SK-N-MC (cell line): Measurements from ENCODE around the gene RPAP2.

Experiments used
- EZH2 ChIP-seq: fragments of 200-600 bp; sonication (generic); IDR thresholded peaks from one replicate; pipeline ENCODE4 v1.6.1; 2017; ENCODE audit warnings: antibody characterized with exemption
- POLR2AphosphoS5 ChIP-seq: IDR thresholded peaks from 2 replicates; pipeline ENCODE4 v1.6.1; 2012; ENCODE audit warnings: mild to moderate bottlenecking, low read depth, low read length, borderline replicate concordance

DNA sequence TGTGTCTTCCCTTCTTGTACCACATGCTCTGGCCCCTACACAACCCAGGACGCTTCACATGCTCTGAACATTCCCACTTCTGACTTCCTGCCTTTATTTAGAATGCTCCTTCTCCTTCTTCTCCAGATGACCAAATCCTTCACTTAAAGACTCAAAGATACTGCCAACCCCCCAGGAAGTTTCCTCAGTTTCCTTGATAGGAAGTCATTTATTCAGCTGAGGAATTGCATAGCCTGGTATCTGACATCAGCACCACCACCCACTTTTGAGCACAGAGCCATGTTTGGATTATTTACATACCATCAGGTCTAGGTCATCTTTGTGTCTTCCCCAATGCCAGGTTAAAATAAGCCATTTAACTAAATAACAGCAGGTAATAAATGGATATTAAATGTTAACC is 145.5 kb downstream of the RPAP2 start:
- TF ChIP-seq POLR2AphosphoS5: no peak
- no peak for TF ChIP-seq EZH2
